ENCODE results near the gene TRAF1. TPM values are rescaled to one million over a fixed set of nuclear protein-coding genes. Genes with fewer than 3 reads are reported as not detected.
A peak's percentile ranks its signal among the peaks of the same experiment; 100 is the strongest.

TRAF1 gene
- total RNA-seq, 1 experiment from 2014 or later: 1.4 TPM

DNA sequence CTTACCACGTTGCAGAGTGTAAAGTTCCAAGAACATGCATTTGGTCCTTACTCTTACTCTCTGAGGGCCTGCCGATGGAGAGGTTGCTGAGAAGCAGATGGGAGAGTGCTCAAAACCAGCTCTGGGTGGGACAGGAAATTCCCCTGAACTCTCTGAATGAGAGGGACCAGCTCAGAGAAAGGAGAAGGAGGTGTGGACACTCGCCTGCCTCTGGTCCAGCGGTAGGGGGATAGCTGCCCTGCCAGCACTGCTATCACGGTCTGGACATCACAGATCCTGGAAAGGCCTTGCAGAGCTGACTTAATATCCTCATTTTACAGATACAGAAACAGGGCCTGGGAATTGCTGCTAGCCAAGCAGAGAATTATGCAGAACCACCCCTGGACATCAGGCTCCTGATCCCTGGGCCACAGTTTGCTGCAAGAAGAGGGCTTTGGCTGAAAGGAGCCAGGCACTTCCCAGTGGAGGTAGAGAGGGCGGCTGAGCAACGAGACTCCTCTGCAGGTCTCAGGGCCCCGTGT lies 4.9 kb downstream of the TRAF1 start:
- no peaks in the 10 kb centered on the region for H3K23me2 ChIP-seq (ENCODE audit: insufficient read length, low read depth, low read length, poor library complexity, severe bottlenecking)
- no peak overlapping the region for H2BK120ac ChIP-seq (ENCODE audit: low read depth, low read length, poor library complexity, severe bottlenecking)
- peaks cover 0 to 4% of the 10 kb centered on the region in 2 experiments; a peak in 1 of 5 replicates for H3K9me3 Mint-ChIP-seq
- H3K4me3 Mint-ChIP-seq: no peak overlapping the region
- H2BK12ac ChIP-seq (ENCODE audit: insufficient read length, low read depth, low read length): no peak overlapping the region
- peaks cover 0 to 6% (median 4%) of the 10 kb centered on the region in 3 experiments; a peak in 3 of 7 replicates for H3K36me3 Mint-ChIP-seq (ENCODE audit: insufficient read depth in 1 of 3, low read depth in 3 of 3)
- H3K14ac ChIP-seq (ENCODE audit: insufficient read depth, low read length): no peak overlapping the region
- no peaks in the 10 kb centered on the region for H4K20me1 ChIP-seq (ENCODE audit: control insufficient read depth, insufficient read depth, insufficient read length)
- TF ChIP-seq, protein P1, sequence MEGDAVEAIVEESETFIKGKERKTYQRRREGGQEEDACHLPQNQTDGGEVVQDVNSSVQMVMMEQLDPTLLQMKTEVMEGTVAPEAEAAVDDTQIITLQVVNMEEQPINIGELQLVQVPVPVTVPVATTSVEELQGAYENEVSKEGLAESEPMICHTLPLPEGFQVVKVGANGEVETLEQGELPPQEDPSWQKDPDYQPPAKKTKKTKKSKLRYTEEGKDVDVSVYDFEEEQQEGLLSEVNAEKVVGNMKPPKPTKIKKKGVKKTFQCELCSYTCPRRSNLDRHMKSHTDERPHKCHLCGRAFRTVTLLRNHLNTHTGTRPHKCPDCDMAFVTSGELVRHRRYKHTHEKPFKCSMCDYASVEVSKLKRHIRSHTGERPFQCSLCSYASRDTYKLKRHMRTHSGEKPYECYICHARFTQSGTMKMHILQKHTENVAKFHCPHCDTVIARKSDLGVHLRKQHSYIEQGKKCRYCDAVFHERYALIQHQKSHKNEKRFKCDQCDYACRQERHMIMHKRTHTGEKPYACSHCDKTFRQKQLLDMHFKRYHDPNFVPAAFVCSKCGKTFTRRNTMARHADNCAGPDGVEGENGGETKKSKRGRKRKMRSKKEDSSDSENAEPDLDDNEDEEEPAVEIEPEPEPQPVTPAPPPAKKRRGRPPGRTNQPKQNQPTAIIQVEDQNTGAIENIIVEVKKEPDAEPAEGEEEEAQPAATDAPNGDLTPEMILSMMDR (conservative IDR thresholded peaks at IDR 0.05): no peak
- H3K79me2 ChIP-seq (ENCODE audit: insufficient read depth, low read length): no peaks in the 10 kb centered on the region
- H3K27ac Mint-ChIP-seq: peak overlapping the region; percentile 18 to 57 (median 32); a peak in 2 of 7 replicates
- H3K4me1 Mint-ChIP-seq: peaks cover 47 to 63% of the 10 kb centered on the region in 2 experiments
- no peak overlapping the region for H4K8ac ChIP-seq (replicated peaks; ENCODE audit: insufficient read length, low read depth, low read length)
- no peaks in the 10 kb centered on the region for H3K79me1 ChIP-seq (ENCODE audit: insufficient read depth, low read depth, low read length, poor library complexity, severe bottlenecking)
- no peak overlapping the region for H3K4ac ChIP-seq (ENCODE audit: low read depth, low read length)
- no peak overlapping the region for H3T11ph ChIP-seq (ENCODE audit: low read length)
- H2BK20ac ChIP-seq (ENCODE audit: low read depth, low read length, poor library complexity, severe bottlenecking): no peak overlapping the region
- H4K91ac ChIP-seq (ENCODE audit: insufficient read length, low read depth, low read length): no peak overlapping the region
- H2BK5ac ChIP-seq (ENCODE audit: insufficient read length, low read length): no peak overlapping the region
- no peaks in the 10 kb centered on the region for H3K27me3 ChIP-seq (ENCODE audit: insufficient read depth, low read length)
- no peak overlapping the region for H3K4me2 ChIP-seq (ENCODE audit: insufficient read depth, insufficient read length, low read length)
- H3K27ac ChIP-seq (ENCODE audit: insufficient read length, low read depth, low read length): no peak overlapping the region
- no peak overlapping the region for H3K23ac ChIP-seq (ENCODE audit: insufficient read length, low read depth, low read length)
- no peak overlapping the region for H3K9ac ChIP-seq (ENCODE audit: extremely low read depth, insufficient read length, low read length)
- H3K56ac ChIP-seq (ENCODE audit: insufficient read length, low read depth, low read length): no peak overlapping the region
- no peak overlapping the region for H3K18ac ChIP-seq (ENCODE audit: insufficient read length, low read depth, low read length)
- H4K5ac ChIP-seq (ENCODE audit: insufficient read length, low read depth, low read length): no peak overlapping the region
- no peak for DNase-seq
- no CpG with 5 or more reads among the region's 8 CpGs for WGBS (ENCODE audit: extremely low coverage, insufficient read length, low lambda C conversion rate)
- no peak overlapping the region for H2AK5ac ChIP-seq (ENCODE audit: insufficient read length, low read length)
- H3K9me3 ChIP-seq (ENCODE audit: control insufficient read depth, low read depth, low read length): no peaks in the 10 kb centered on the region
- H2BK15ac ChIP-seq (ENCODE audit: low read depth, low read length): no peak overlapping the region
- peaks cover 5% of the 10 kb centered on the region; the same call in 1 of the 2 replicates for H3K4me1 ChIP-seq (ENCODE audit: insufficient read depth, low read length)
- no peaks in the 10 kb centered on the region; the same call in 1 of the 2 replicates for H3K27me3 Mint-ChIP-seq (ENCODE audit: low read depth)
- H2AFZ ChIP-seq (ENCODE audit: low read length): no peak overlapping the region
